Measurements from ENCODE around the gene CLCA2. TPM values are rescaled to one million over a fixed set of nuclear protein-coding genes. Genes with fewer than 3 reads are reported as not detected.

CLCA2 gene
- total and polyA plus RNA-seq, 7 experiments from 2014 or later, result not detected

DNA sequence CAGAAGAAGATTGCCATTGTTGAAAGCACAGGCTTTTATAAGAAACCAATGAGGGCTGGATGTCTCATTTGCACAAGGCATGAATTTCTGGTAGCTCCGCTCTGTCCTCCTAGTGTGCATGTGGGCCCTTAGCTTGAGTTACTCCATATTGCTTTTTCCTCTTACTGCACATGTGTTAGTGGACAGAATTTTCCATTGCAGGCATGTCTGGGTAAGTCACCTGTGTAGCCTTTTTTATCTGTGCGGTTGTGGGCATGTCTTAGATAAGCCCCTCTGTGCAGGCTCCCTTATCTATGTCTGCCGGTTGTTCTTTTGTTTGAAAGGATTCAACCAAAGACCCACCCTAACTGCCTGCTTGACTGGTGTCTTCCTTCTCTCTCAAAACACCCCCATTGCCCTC lies 37.5 kb downstream of the CLCA2 start:
- no peaks in the 10 kb centered on the region for H3K4me1 ChIP-seq (ENCODE audit: control insufficient read depth in 2 of 2, insufficient read depth in 2 of 2, low read length in 2 of 2)
- ATAC-seq (no peak), DNase-seq (no peak)
- Mint-ChIP-seq H3K27ac (no peak overlapping the region), H3K36me3 (no peaks in the 10 kb centered on the region), H3K4me1 (no peaks in the 10 kb centered on the region), H3K4me3 (no peak overlapping the region), H3K9me3 (no peaks in the 10 kb centered on the region), H3K27me3 (peaks cover 9 to 26% (median 10%) of the 10 kb centered on the region in 5 donors)
- H3K36me3 ChIP-seq (ENCODE audit: control insufficient read depth in 2 of 3, insufficient read depth in 3 of 3, low read length in 3 of 3), result no peaks in the 10 kb centered on the region
- H3K27me3 ChIP-seq (ENCODE audit: control insufficient read depth in 2 of 2, insufficient read depth in 2 of 2, low read length in 2 of 2), result no peaks in the 10 kb centered on the region
- no peaks in the 10 kb centered on the region for H3K9me3 ChIP-seq (ENCODE audit: control insufficient read depth in 2 of 3, low read length in 3 of 3)
- intact Hi-C loops (cut with micrococcal nuclease), result no loop called here
- ChIA-PET POLR2A (no interaction called here), CTCF (interaction anchor here (0.7 to 1.1 kb wide), 3 partner anchors 8 to 40 kb away, joined by 3 read pairs; no protein-coding TSS in a partner anchor)
- H3K4me3 ChIP-seq (ENCODE audit: low read length), result no peak overlapping the region
- no peak overlapping the region for H3K27ac ChIP-seq (ENCODE audit: low read depth, low read length)

DNA sequence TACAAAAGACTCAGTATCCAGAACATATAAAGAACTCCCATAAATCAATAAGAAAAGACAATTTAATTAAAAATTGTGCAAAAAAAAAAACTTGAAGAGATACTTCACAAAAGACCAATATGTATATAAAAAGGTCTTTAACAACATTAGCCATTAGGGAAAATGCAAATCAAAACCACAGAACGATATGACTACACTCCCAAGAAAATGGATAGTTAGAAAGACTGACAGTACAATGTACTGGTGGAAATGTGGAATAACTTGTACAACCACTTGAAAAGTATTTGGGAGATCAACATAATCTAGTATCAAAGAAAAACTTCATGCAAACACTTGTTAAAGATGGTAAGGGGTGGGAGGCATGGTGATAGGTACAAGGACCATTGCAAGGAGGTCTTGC lies 40.8 kb downstream of the CLCA2 start:
- no peak overlapping the region for H3K27ac Mint-ChIP-seq
- Histone ChIP-seq H3K4me1 (ENCODE audit: control insufficient read depth in 2 of 2, insufficient read depth in 2 of 2, low read length in 2 of 2) (no peaks in the 10 kb centered on the region), H3K36me3 (ENCODE audit: control insufficient read depth in 2 of 3, insufficient read depth in 3 of 3, low read length in 3 of 3) (no peaks in the 10 kb centered on the region), H3K27me3 (ENCODE audit: control insufficient read depth in 2 of 2, insufficient read depth in 2 of 2, low read length in 2 of 2) (no peaks in the 10 kb centered on the region), H3K27ac (ENCODE audit: low read depth, low read length) (no peak overlapping the region), H3K9me3 (ENCODE audit: control insufficient read depth in 2 of 3, low read length in 3 of 3) (no peaks in the 10 kb centered on the region), H3K4me3 (ENCODE audit: low read length) (no peak overlapping the region)
- H3K4me1 Mint-ChIP-seq, result no peaks in the 10 kb centered on the region
- no peaks in the 10 kb centered on the region for H3K9me3 Mint-ChIP-seq
- H3K4me3 Mint-ChIP-seq, result no peak overlapping the region
- ChIA-PET CTCF (no interaction called here), POLR2A (no interaction called here)
- no peaks in the 10 kb centered on the region for H3K36me3 Mint-ChIP-seq
- H3K27me3 Mint-ChIP-seq, result peaks cover 0 to 23% (median 4%) of the 10 kb centered on the region in 5 donors
- DNase-seq (no peak), ATAC-seq (no peak)
- intact Hi-C loops (cut with micrococcal nuclease), result no loop called here

DNA sequence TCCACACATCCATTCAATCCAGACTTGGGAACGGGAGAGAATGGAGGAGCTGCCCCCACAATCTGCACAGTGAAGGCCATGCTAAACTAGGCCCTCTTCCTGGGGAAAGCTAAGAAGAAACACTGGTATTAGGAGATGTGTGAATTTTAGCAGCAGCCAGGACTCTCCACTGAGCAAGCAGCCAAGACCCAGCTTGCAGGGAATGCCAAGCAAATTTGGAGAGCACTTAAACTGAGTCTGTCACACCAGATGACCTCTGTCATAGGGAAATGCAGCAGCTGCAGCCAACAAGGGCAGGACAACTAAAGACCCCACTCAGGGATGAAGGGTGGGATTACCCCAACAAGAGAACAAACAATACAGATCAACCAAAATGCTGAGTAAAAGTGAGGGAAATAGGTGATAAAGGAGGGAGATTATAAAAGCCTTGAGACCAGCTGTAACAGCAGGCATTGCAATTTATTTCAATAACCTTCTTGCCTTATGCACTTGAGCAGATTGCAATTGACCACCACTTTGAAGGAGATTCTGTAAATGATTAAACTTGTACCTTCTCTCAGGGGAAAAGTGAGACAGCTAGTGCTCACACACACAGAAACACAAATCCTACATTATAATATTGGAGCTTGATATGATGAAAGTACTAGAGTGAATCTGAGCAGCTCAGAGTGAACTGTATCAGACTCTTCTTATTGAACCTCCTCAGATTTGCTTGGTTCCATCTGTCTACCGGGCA lies 42.3 kb downstream of the CLCA2 start:
- H3K4me1 ChIP-seq (ENCODE audit: control insufficient read depth in 2 of 2, insufficient read depth in 2 of 2, low read length in 2 of 2), result no peaks in the 10 kb centered on the region
- H3K9me3 Mint-ChIP-seq, result no peaks in the 10 kb centered on the region
- POLR2A ChIA-PET, result no interaction called here
- intact Hi-C loops (cut with micrococcal nuclease), result no loop called here
- peaks cover 4 to 34% (median 6%) of the 10 kb centered on the region in 5 donors for H3K27me3 Mint-ChIP-seq
- H3K4me3 Mint-ChIP-seq, result no peak overlapping the region
- H3K9me3 ChIP-seq (ENCODE audit: control insufficient read depth in 2 of 3, low read length in 3 of 3), result no peaks in the 10 kb centered on the region
- H3K36me3 Mint-ChIP-seq, result no peaks in the 10 kb centered on the region
- no peaks in the 10 kb centered on the region for H3K36me3 ChIP-seq (ENCODE audit: control insufficient read depth in 2 of 3, insufficient read depth in 3 of 3, low read length in 3 of 3)
- H3K4me1 Mint-ChIP-seq, result no peaks in the 10 kb centered on the region
- no peak overlapping the region for H3K27ac Mint-ChIP-seq
- H3K4me3 ChIP-seq (ENCODE audit: low read length), result no peak overlapping the region
- H3K27me3 ChIP-seq (ENCODE audit: control insufficient read depth in 2 of 2, insufficient read depth in 2 of 2, low read length in 2 of 2), result no peaks in the 10 kb centered on the region
- CTCF ChIA-PET, result no interaction called here
- no peak for ATAC-seq
- no peak overlapping the region for H3K27ac ChIP-seq (ENCODE audit: low read depth, low read length)
- no peak for DNase-seq

DNA sequence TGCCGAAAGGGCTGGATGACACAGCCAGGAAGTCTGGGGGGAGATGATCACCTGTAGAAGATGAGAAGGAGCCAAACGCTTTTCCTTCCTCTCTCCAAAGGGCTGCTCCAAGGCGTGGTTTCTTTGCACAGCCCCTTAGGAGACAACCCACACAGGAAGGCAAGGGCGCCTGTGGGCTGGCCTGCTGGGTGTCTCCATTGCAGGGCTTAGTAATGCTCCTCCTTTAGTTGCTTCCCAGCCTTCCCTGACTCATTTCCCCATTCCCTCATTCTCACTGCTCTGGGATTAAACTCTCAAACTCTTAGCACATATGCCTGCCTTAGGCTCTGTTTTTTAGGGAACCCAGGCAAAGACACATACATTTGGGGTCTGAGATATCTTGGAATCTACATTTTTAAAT lies 43.0 kb downstream of the CLCA2 start:
- peaks cover 0 to under 1% (median 0%) of the 10 kb centered on the region in 7 donors for H3K4me1 Mint-ChIP-seq
- Histone ChIP-seq H3K4me1 (ENCODE audit: control insufficient read depth in 2 of 2, insufficient read depth in 2 of 2, low read length in 2 of 2) (no peaks in the 10 kb centered on the region), H3K9me3 (ENCODE audit: control insufficient read depth in 2 of 3, low read length in 3 of 3) (no peaks in the 10 kb centered on the region), H3K27me3 (ENCODE audit: control insufficient read depth in 2 of 2, insufficient read depth in 2 of 2, low read length in 2 of 2) (no peaks in the 10 kb centered on the region), H3K36me3 (ENCODE audit: control insufficient read depth in 2 of 3, insufficient read depth in 3 of 3, low read length in 3 of 3) (no peaks in the 10 kb centered on the region), H3K27ac (ENCODE audit: low read depth, low read length) (no peak overlapping the region), H3K4me3 (ENCODE audit: low read length) (no peak overlapping the region)
- no peak overlapping the region for H3K4me3 Mint-ChIP-seq
- H3K36me3 Mint-ChIP-seq, result no peaks in the 10 kb centered on the region
- H3K27me3 Mint-ChIP-seq, result peaks cover 5 to 36% (median 7%) of the 10 kb centered on the region in 5 donors
- H3K9me3 Mint-ChIP-seq, result no peaks in the 10 kb centered on the region
- DNase-seq (no peak), ATAC-seq (no peak)
- intact Hi-C loops (cut with micrococcal nuclease), result no loop called here
- POLR2A ChIA-PET, result no interaction called here
- CTCF ChIA-PET, result no interaction called here
- H3K27ac Mint-ChIP-seq, result no peak overlapping the region

DNA sequence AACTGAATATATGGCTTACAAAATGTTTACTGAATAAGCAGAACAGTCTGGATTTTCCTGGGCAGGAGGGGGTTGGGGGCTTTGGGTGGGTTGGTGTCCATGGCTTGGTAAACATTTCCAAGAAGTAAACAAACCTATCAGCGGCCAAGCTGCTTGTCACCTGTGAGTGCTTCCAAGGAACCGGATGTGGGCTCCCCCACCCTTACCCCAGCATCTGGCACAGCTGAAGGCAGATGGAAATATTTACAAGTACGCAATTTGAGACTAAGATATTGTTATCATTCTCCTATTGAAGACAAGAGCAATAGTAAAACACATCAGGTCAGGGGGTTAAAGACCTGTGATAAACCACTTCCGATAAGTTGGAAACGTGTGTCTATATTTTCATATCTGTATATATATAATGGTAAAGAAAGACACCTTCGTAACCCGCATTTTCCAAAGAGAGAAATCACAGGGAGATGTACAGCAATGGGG lies 44.6 kb downstream of the CLCA2 start, which contains the start of gene CLCA1:
Gene CLCA1 (plus strand): TSS at position 427 of the 477 bp plus-strand sequence. CDS start 45 bp downstream, at position 472.
- intact Hi-C loops (cut with micrococcal nuclease), result no loop called here
- no peaks in the 10 kb centered on the region for H3K36me3 ChIP-seq (ENCODE audit: control insufficient read depth in 2 of 3, insufficient read depth in 3 of 3, low read length in 3 of 3)
- Mint-ChIP-seq H3K36me3 (no peaks in the 10 kb centered on the region), H3K4me3 (no peak within 1 kb of the TSS), H3K27ac (no peak within 1 kb of the TSS), H3K9me3 (no peaks in the 10 kb centered on the region), H3K4me1 (peaks cover 0 to 3% (median 0%) of the 10 kb centered on the region in 7 donors), H3K27me3 (peaks cover 9 to 41% (median 11%) of the 10 kb centered on the region in 5 donors)
- ChIA-PET POLR2A (no interaction called here), CTCF (interaction anchor here (0.8 to 1.3 kb wide), 2 partner anchors 31 to 52 kb away, joined by 3 to 4 read pairs; no protein-coding TSS in a partner anchor)
- H3K9me3 ChIP-seq (ENCODE audit: control insufficient read depth in 2 of 3, low read length in 3 of 3), result no peaks in the 10 kb centered on the region
- no peaks in the 10 kb centered on the region for H3K4me1 ChIP-seq (ENCODE audit: control insufficient read depth in 2 of 2, insufficient read depth in 2 of 2, low read length in 2 of 2)
- peaks cover 0 to 1% of the 10 kb centered on the region in 2 donors for H3K27me3 ChIP-seq (ENCODE audit: control insufficient read depth in 2 of 2, insufficient read depth in 2 of 2, low read length in 2 of 2)
- H3K27ac ChIP-seq (ENCODE audit: low read depth, low read length), result no peak within 1 kb of the TSS
- DNase-seq (no peak), ATAC-seq (no peak)
- no peak within 1 kb of the TSS for H3K4me3 ChIP-seq (ENCODE audit: low read length)

DNA sequence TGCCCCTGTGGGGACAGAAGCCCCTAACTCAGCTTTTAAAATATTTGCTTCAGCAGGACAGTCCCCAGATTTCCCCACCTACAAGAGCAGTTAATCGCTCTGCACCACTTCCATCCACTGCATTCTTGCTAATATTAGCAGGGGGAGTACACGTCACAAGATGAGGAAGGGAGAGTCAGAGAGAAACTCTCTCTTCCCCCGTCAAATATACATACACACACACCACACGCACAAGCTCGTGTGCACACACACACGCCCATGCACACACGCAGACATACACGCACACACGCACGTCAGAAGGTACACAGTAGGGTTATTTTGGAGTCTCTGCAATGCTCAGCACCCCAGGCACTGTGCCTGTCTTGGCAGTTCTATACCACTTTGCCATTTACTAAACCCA lies 46.9 kb downstream of the CLCA2 start:
- no peaks in the 10 kb centered on the region for H3K36me3 Mint-ChIP-seq
- Histone ChIP-seq H3K36me3 (ENCODE audit: control insufficient read depth in 2 of 3, insufficient read depth in 3 of 3, low read length in 3 of 3) (no peaks in the 10 kb centered on the region), H3K27me3 (ENCODE audit: control insufficient read depth in 2 of 2, insufficient read depth in 2 of 2, low read length in 2 of 2) (peaks cover 0 to 3% of the 10 kb centered on the region in 2 donors), H3K4me1 (ENCODE audit: control insufficient read depth in 2 of 2, insufficient read depth in 2 of 2, low read length in 2 of 2) (no peaks in the 10 kb centered on the region), H3K9me3 (ENCODE audit: control insufficient read depth in 2 of 3, low read length in 3 of 3) (no peaks in the 10 kb centered on the region), H3K4me3 (ENCODE audit: low read length) (no peak overlapping the region), H3K27ac (ENCODE audit: low read depth, low read length) (no peak overlapping the region)
- POLR2A ChIA-PET, result no interaction called here
- no peaks in the 10 kb centered on the region for H3K9me3 Mint-ChIP-seq
- DNase-seq, result no peak
- H3K4me1 Mint-ChIP-seq, result peaks cover 0 to 3% (median 0%) of the 10 kb centered on the region in 7 donors
- no peak overlapping the region for H3K27ac Mint-ChIP-seq
- peaks cover 7 to 35% (median 11%) of the 10 kb centered on the region in 5 donors for H3K27me3 Mint-ChIP-seq
- no peak overlapping the region for H3K4me3 Mint-ChIP-seq
- CTCF ChIA-PET, result interaction anchor here (0.6 to 1.0 kb wide), 2 partner anchors 51 to 81 kb away, joined by 3 read pairs; no protein-coding TSS in a partner anchor
- intact Hi-C loops (cut with micrococcal nuclease), result loop anchor here in 1 of 2 donors (5.0 kb wide), 1 partner anchor 44 kb away; no protein-coding TSS in a partner anchor
- no peak for ATAC-seq

All from naive thymus-derived CD4-positive, alpha-beta T cell (primary cell).